Neural cell (in vitro differentiated cells): ENCODE measurements around the gene ARPIN. TPM values are rescaled to one million over a fixed set of nuclear protein-coding genes. Genes with fewer than 3 reads are reported as not detected.
"Not testable (repeated sequence)": the region's sequence is repeated elsewhere in the genome, so short reads cannot be mapped to it uniquely, and the experiment has no call there.

Experiments
- H2AFZ ChIP-seq: fragments of 200-600, 300-800 bp; sonication (generic), shearing (Covaris generic); 2 replicates; pipeline ENCODE4 v1.6.0; 2014; ENCODE audit warnings: low read depth, mild to moderate bottlenecking, antibody characterized with exemption, low read length, moderate library complexity
- H3F3A ChIP-seq: fragments of 200-600 bp; shearing (Covaris generic); 2 replicates; pipeline ENCODE4 v1.6.1; 2016; ENCODE audit warnings: mild to moderate bottlenecking, moderate library complexity, mixed read lengths, antibody characterized with exemption, low read length; ENCODE audit not compliant: insufficient read depth, poor library complexity, severe bottlenecking
- H3K27ac ChIP-seq: fragments of 200-600, 300-800 bp; sonication (generic), shearing (Covaris generic); 2 replicates; pipeline ENCODE4 v1.5.1; 2014; ENCODE audit warnings: mild to moderate bottlenecking, low read length, moderate library complexity
- H3K27me3 ChIP-seq: fragments of 300-800, 200-600 bp; sonication (generic), shearing (Covaris generic); 2 replicates; pipeline ENCODE4 v1.6.0; 2014; ENCODE audit warnings: mild to moderate bottlenecking, low read depth, low read length, moderate library complexity; ENCODE audit not compliant: insufficient read depth
- H3K36me3 ChIP-seq: fragments of 300-800, 200-600 bp; sonication (generic), shearing (Covaris generic); 2 replicates; pipeline ENCODE4 v1.5.1; 2014; ENCODE audit warnings: mild to moderate bottlenecking, antibody characterized with exemption, low read length, moderate library complexity; ENCODE audit not compliant: insufficient read depth
- H3K4me2 ChIP-seq: fragments of 300-800, 200-600 bp; sonication (generic), shearing (Covaris generic); 2 replicates; pipeline ENCODE4 v1.6.0; 2014; ENCODE audit warnings: mild to moderate bottlenecking, low read length
- H3K4me3 ChIP-seq: fragments of 300-800, 200-600 bp; sonication (generic), shearing (Covaris generic); 2 replicates; pipeline ENCODE4 v1.5.1; 2014; ENCODE audit warnings: mild to moderate bottlenecking, low read length, moderate library complexity
- H3K79me2 ChIP-seq: fragments of 200-600 bp; shearing (Covaris generic); replicated peaks from 2 replicates; pipeline ENCODE4 v1.6.0; 2014; ENCODE audit warnings: mild to moderate bottlenecking, low read length, moderate library complexity; ENCODE audit not compliant: insufficient read depth
- H3K9ac ChIP-seq: fragments of 300-800, 200-600 bp; sonication (generic), shearing (Covaris generic); 2 replicates; pipeline ENCODE4 v1.6.1; 2016; ENCODE audit warnings: mild to moderate bottlenecking, low read length, mixed read lengths
- H3K9me2 ChIP-seq: fragments of 200-600 bp; shearing (Covaris generic); 2 replicates; pipeline ENCODE4 v1.6.1; 2016; ENCODE audit warnings: mild to moderate bottlenecking, low read length, mixed read lengths; ENCODE audit not compliant: insufficient read depth
- H3K9me3 ChIP-seq: fragments of 200-600, 300-800 bp; sonication (generic), shearing (Covaris generic); 2 replicates; pipeline ENCODE4 v1.6.1; 2016; ENCODE audit warnings: mild to moderate bottlenecking, mixed run types, low read length, moderate library complexity, mixed read lengths
- H4K20me1 ChIP-seq: fragments of 200-600 bp; shearing (Covaris generic); 2 replicates; pipeline ENCODE4 v1.6.1; 2016; ENCODE audit warnings: mild to moderate bottlenecking, mixed run types; ENCODE audit not compliant: insufficient read depth
- CTCF ChIP-seq: fragments of 450-650 bp; IDR thresholded peaks from 2 replicates; pipeline ENCODE4 v1.5.1; 2014; ENCODE audit warnings: antibody characterized with exemption, mild to moderate bottlenecking, moderate library complexity; ENCODE audit not compliant: poor library complexity, severe bottlenecking
- EP300 ChIP-seq: fragments of 450-650 bp; conservative IDR thresholded peaks from 2 replicates; pipeline ENCODE4 v1.6.1; 2014; ENCODE audit warnings: antibody characterized with exemption, mild to moderate bottlenecking, moderate library complexity; ENCODE audit not compliant: poor library complexity, severe bottlenecking
- EZH2 ChIP-seq: fragments of 200-600, 300-800 bp; shearing (Covaris generic), sonication (generic); IDR thresholded peaks from 2 replicates; pipeline ENCODE4 v1.6.1; 2014; ENCODE audit warnings: antibody characterized with exemption, low read length, borderline replicate concordance, mild to moderate bottlenecking; ENCODE audit not compliant: insufficient read depth, poor library complexity, severe bottlenecking
- MXI1 ChIP-seq: fragments of 450-650 bp; conservative IDR thresholded peaks from 2 replicates; pipeline ENCODE4 v1.6.1; 2014; ENCODE audit warnings: antibody characterized with exemption, mild to moderate bottlenecking; ENCODE audit not compliant: poor library complexity, severe bottlenecking
- POLR2AphosphoS5 ChIP-seq: IDR thresholded peaks from 2 replicates; pipeline ENCODE4 v1.6.1; 2012
- RAD21 ChIP-seq: fragments of 450-650 bp; conservative IDR thresholded peaks from 2 replicates; pipeline ENCODE4 v1.6.1; 2014; ENCODE audit warnings: antibody characterized with exemption, mild to moderate bottlenecking, moderate library complexity
- REST ChIP-seq: IDR thresholded peaks from 2 replicates; pipeline ENCODE4 v1.6.1; 2012; ENCODE audit warnings: borderline replicate concordance
- SMC3 ChIP-seq: fragments of 450-650 bp; conservative IDR thresholded peaks from 2 replicates; pipeline ENCODE4 v1.6.1; 2014; ENCODE audit warnings: antibody characterized with exemption, mild to moderate bottlenecking, moderate library complexity; ENCODE audit not compliant: poor library complexity
- TAF1 ChIP-seq: IDR thresholded peaks from 2 replicates; pipeline ENCODE4 v1.6.1; 2012; ENCODE audit warnings: low read depth
- polyA plus RNA-seq: library from polyadenylated mRNA; depleted of rRNA; stranded (reverse); fragments of >200 nt; gene quantifications from 2 replicates; pipeline ENCODE4 v1.2.3, GENCODE V29; 2014

ARPIN gene
- polyA plus RNA-seq, 1 donor from 2014 or later, result 2.7 TPM

GRCh38 chr15:89870006-89870405 is 42.7 kb downstream of the ARPIN start:
- no peaks in the 10 kb centered on the region for H4K20me1 ChIP-seq
- H3K4me3 ChIP-seq, result no peak overlapping the region
- peaks cover 5% of the 10 kb centered on the region for H3K36me3 ChIP-seq
- H3K27me3 ChIP-seq, result no peaks in the 10 kb centered on the region
- no peaks in the 10 kb centered on the region for H3K9me3 ChIP-seq
- no peak overlapping the region for H2AFZ ChIP-seq
- no peaks in the 10 kb centered on the region for H3F3A ChIP-seq
- H3K4me2 ChIP-seq, result no peak overlapping the region
- TF ChIP-seq SMC3, result no peak
- no peak for TF ChIP-seq REST
- no peak for TF ChIP-seq CTCF
- no peak for TF ChIP-seq TAF1
- no peak for TF ChIP-seq POLR2AphosphoS5
- TF ChIP-seq MXI1, result no peak
- no peak for TF ChIP-seq EP300
- no peak for TF ChIP-seq RAD21
- TF ChIP-seq EZH2, result no peak
- H3K9me2 ChIP-seq, result no peaks in the 10 kb centered on the region
- H3K27ac ChIP-seq, result no peak overlapping the region
- no peak overlapping the region for H3K9ac ChIP-seq
- H3K79me2 ChIP-seq, result no peaks in the 10 kb centered on the region

- not testable (repeated sequence) for H3F3A ChIP-seq, H3K9ac ChIP-seq, H2AFZ ChIP-seq, H3K36me3 ChIP-seq, H3K9me2 ChIP-seq, H4K20me1 ChIP-seq, H3K4me2 ChIP-seq, H3K9me3 ChIP-seq, H3K4me3 ChIP-seq, H3K79me2 ChIP-seq, H3K27ac ChIP-seq, H3K27me3 ChIP-seq
Observed at GRCh38 chr15:89869490-89869889, 43.3 kb downstream of the ARPIN start.
